ENCODE data around the gene EPHB1.

DNA sequence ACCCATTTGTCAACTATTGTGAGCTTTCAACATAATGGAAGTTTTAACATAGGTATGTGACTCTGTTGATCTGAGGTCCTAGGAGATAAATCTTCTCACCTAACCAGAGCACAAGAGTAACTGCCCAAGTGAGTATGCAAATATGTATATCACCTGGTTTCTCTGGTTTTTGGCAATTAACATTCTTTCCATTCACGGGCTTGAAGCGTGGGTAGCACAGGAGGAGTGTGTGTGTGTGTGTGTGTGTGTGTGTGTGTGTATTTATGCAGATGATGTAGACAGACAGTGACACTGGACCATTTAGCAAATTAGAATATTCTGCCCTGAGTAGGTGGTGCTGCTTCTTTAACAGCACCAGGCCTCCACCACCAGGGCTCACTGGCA, 15.0 kb downstream of the EPHB1 start:
- TF ChIP-seq GATA2 (IDR thresholded peaks at IDR 0.05; ENCODE audit: low read depth, low read length) = no peak
- TF ChIP-seq GATA3 (IDR thresholded peaks at IDR 0.05; ENCODE audit: low read depth, low read length) = no peak

Data from SH-SY5Y (cell line).